ENCODE data around the gene MEF2C. TPM values are rescaled to one million over a fixed set of nuclear protein-coding genes. Genes with fewer than 3 reads are reported as not detected.

MEF2C gene
- total RNA-seq, 1 donor from 2014 or later = 0.44 TPM

GRCh38 chr5:88829775-88830174, 53.2 kb downstream of the MEF2C start:
- intact Hi-C loops (cut with micrococcal nuclease) = loop anchor here (2.0 to 5.0 kb wide), 3 partner anchors 45 to 1912 kb away; partner anchors contain the start of gene MEF2C

DNA sequence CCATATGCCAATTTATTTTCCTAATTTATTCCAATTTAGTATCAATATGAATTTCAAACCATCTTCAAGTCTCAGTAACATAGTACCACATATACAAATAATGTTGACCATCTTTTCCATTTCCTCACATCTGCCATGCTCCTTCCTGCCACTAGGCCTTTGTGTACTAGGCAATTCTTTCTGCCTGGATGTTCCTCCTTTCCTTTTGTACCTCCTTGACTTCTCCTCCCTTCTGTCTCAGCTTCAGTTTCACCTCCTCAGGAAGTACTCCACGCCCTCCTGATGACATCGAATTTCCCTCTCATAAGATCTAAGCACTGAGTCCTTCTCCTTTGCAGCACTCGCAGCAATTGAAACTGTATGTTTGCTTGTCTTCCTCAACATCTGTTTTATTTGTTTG, 53.9 kb downstream of the MEF2C start:
- intact Hi-C loops (cut with micrococcal nuclease) = loop anchor here (2.0 to 5.0 kb wide), 2 partner anchors 44 to 53 kb away; partner anchors contain the start of gene MEF2C
- Mint-ChIP-seq H3K36me3 (ENCODE audit: low read depth) (no peaks in the 10 kb centered on the region), H3K27ac (peak overlapping the region; percentile 67), H3K4me1 (ENCODE audit: low read depth) (peaks cover 44% of the 10 kb centered on the region), H3K4me3 (no peak overlapping the region), H3K27me3 (ENCODE audit: insufficient read depth) (peaks cover 3% of the 10 kb centered on the region), H3K9me3 (no peaks in the 10 kb centered on the region)
- no peak for DNase-seq (ENCODE audit: low spot score)

More at GRCh38 chr5:88829775-88830174, 53.2 kb downstream of the MEF2C start:
- Mint-ChIP-seq H3K4me3 (no peak overlapping the region), H3K27ac (no peak overlapping the region), H3K36me3 (ENCODE audit: low read depth) (no peaks in the 10 kb centered on the region), H3K27me3 (ENCODE audit: insufficient read depth) (peaks cover 3% of the 10 kb centered on the region), H3K4me1 (ENCODE audit: low read depth) (peaks cover 44% of the 10 kb centered on the region), H3K9me3 (no peaks in the 10 kb centered on the region)
- no peak for DNase-seq (ENCODE audit: low spot score)

DNA sequence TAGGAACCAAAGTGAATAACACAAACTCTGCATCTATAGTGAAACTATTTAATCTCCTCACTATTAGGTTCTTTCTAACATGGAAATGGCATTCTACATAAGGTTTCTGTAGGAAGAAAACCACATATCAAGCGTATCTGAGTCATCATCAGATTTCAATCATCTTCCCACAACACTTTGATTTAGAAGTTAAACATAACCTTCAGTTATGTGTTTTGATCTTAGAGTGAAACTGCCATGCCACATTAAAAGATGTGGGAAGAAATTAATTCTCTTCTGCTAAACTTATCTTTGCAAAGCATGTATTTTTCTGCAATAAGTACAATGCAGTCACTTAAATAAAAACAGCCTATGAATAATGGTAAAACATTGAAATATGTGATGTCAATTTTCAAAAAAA, 55.0 kb downstream of the MEF2C start:
- Mint-ChIP-seq H3K9me3 (no peaks in the 10 kb centered on the region), H3K27ac (peak overlapping the region; percentile 80), H3K4me1 (ENCODE audit: low read depth) (peaks cover 44% of the 10 kb centered on the region), H3K27me3 (ENCODE audit: insufficient read depth) (peaks cover 3% of the 10 kb centered on the region), H3K36me3 (ENCODE audit: low read depth) (no peaks in the 10 kb centered on the region), H3K4me3 (no peak overlapping the region)
- intact Hi-C loops (cut with micrococcal nuclease) = loop anchor here (1.0 to 5.0 kb wide), 4 partner anchors 17 to 151 kb away; partner anchors contain the start of gene MEF2C
- DNase-seq (ENCODE audit: low spot score) = no peak

DNA sequence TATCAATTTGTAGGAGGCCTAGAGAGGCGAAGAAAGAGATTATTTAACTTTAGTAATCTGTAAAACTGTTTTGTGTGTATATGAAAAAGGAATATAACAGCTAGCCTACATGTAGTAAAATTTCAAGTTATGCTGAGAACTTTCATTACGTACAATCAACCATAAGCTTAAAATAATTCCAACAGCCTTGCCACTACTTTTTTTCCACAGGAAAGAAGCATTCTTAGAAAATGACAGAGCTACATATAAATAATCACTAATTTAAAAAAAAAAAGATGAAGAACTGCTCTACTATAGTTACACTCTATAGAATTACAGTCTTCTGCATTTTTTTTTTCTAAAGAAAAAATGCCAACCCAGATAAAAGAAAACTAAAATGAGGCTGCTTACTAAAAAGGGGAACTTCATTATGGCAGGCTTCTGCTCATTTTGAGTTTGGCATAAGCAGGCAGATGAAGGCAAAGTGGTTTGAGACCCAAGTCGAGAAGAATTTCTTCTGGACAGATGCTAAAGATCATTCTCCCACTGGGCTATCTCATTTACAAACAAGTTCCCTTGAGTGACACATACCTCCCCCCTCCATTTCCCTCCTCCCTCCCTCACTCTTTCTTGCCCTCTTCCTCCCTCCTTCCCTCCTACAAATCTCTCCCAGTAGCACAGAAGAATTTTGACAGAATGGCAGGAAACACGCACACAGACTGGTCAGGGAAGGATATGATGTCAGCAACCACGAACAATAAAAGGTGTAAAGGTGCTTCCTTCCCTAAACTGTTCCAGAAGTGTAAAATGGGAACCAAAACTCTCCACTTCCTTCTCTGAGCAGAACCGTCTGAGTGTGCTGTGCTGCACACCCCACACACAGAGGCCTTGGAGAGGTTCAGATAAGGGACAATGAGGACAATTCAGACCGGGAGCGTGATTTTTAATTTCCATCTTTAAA, 56.1 kb downstream of the MEF2C start:
- H3K27me3 Mint-ChIP-seq (ENCODE audit: insufficient read depth) = peaks cover 3% of the 10 kb centered on the region
- no peak for DNase-seq (ENCODE audit: low spot score)
- peak overlapping the region; percentile 28 for H3K4me3 Mint-ChIP-seq
- peaks cover 44% of the 10 kb centered on the region for H3K4me1 Mint-ChIP-seq (ENCODE audit: low read depth)
- H3K9me3 Mint-ChIP-seq = no peaks in the 10 kb centered on the region
- peak overlapping the region; percentile 80 for H3K27ac Mint-ChIP-seq
- intact Hi-C loops (cut with micrococcal nuclease) = loop anchor here (5.0 kb wide), 1 partner anchor 55 kb away; the partner anchor contains the start of gene MEF2C
- H3K36me3 Mint-ChIP-seq (ENCODE audit: low read depth) = no peaks in the 10 kb centered on the region

DNA sequence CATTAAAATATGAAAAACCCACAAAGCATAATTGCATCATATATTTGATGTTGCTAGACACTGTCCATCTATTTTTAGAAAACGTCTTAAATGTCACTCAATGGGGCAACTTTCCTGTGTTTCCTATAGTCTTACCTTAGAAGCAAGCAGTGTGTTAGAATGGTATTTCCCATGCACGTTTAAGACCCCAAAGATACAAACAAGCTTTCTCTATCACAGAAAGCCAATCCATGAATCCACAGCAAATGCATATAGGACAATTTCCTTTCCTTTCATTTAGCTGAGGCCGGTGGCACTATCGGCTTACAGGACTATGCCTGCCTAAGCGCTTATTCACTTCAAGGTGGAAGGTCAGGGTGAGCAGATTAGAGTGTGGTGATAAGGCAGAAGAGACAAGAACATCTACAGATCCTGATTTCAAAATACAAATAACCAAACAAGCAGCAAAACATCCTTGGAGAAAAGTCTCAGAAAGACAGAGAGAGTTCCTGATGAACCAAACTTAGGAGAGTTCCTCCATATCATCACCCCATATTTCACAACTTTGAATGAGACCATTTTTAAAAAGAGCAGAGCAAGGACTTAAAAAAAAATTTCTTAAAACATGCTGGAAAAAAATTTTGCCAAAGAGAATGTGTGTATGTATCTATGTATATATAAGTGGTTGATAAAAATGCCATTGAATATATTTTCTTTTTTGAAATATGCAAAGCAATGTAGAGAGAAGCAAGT, 57.2 kb downstream of the MEF2C start:
- no peaks in the 10 kb centered on the region for H3K9me3 Mint-ChIP-seq
- peaks cover 44% of the 10 kb centered on the region for H3K4me1 Mint-ChIP-seq (ENCODE audit: low read depth)
- H3K36me3 Mint-ChIP-seq (ENCODE audit: low read depth) = no peaks in the 10 kb centered on the region
- DNase-seq (ENCODE audit: low spot score) = no peak
- no peak overlapping the region for H3K4me3 Mint-ChIP-seq
- H3K27me3 Mint-ChIP-seq (ENCODE audit: insufficient read depth) = peaks cover 6% of the 10 kb centered on the region
- H3K27ac Mint-ChIP-seq = no peak overlapping the region
- intact Hi-C loops (cut with micrococcal nuclease) = loop anchor here (5.0 kb wide), 1 partner anchor 57 kb away; the partner anchor contains the start of gene MEF2C

GRCh38 chr5:88824892-88825583, 57.9 kb downstream of the MEF2C start:
- H3K4me3 Mint-ChIP-seq = no peak overlapping the region
- peaks cover 6% of the 10 kb centered on the region for H3K27me3 Mint-ChIP-seq (ENCODE audit: insufficient read depth)
- H3K4me1 Mint-ChIP-seq (ENCODE audit: low read depth) = peaks cover 37% of the 10 kb centered on the region
- DNase-seq (ENCODE audit: low spot score) = no peak
- H3K36me3 Mint-ChIP-seq (ENCODE audit: low read depth) = no peaks in the 10 kb centered on the region
- intact Hi-C loops (cut with micrococcal nuclease) = loop anchor here (5.0 kb wide), 1 partner anchor 57 kb away; the partner anchor contains the start of gene MEF2C
- no peaks in the 10 kb centered on the region for H3K9me3 Mint-ChIP-seq
- H3K27ac Mint-ChIP-seq = no peak overlapping the region

DNA sequence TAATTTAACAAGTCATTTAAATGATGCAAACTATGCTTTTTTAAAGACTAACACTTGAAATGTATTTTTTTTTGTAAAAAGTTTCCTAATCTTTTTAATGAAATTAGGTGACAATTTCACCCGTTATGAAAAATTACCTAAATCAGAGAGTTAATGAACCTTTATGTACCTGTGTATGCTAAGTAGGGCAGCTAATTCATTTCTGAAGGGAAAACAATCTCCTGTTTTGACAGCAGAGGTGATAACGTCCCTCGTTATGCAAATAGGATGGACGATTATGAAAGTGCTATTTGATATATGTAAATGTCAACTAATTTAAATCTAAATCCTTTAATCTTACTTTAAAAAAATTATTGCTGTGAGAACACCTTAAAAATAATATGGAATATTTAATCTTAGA, 58.8 kb downstream of the MEF2C start:
- Mint-ChIP-seq H3K27me3 (ENCODE audit: insufficient read depth) (peaks cover 6% of the 10 kb centered on the region), H3K36me3 (ENCODE audit: low read depth) (no peaks in the 10 kb centered on the region)
- intact Hi-C loops (cut with micrococcal nuclease) = no loop called here

DNA sequence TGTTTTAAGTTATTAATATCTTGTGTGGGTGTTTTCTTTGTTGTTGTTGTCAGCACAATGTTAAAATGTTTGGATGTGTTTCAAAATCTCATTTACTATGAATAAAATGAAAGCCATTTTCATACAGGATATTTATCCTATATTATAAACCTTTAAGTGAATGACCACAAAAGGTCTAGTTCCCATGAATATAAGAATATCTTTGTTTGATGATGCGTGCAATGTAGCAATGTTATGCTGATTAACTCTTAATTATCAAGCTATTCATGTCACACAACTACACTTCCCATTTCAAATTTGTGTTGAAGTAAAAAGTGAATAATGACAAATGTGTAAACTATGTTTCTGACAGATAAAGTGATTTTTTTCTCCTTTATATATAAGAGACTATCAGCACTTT, 59.8 kb downstream of the MEF2C start:
- H3K4me1 Mint-ChIP-seq (ENCODE audit: low read depth) = peaks cover 25% of the 10 kb centered on the region
- intact Hi-C loops (cut with micrococcal nuclease) = no loop called here
- H3K27ac Mint-ChIP-seq = no peak overlapping the region
- H3K9me3 Mint-ChIP-seq = no peaks in the 10 kb centered on the region
- no peaks in the 10 kb centered on the region for H3K36me3 Mint-ChIP-seq (ENCODE audit: low read depth)
- peaks cover 9% of the 10 kb centered on the region for H3K27me3 Mint-ChIP-seq (ENCODE audit: insufficient read depth)
- DNase-seq (ENCODE audit: low spot score) = no peak
- no peak overlapping the region for H3K4me3 Mint-ChIP-seq

More for the DNA sequence above, 58.8 kb downstream of the MEF2C start:
- H3K27ac Mint-ChIP-seq = no peak overlapping the region
- no peaks in the 10 kb centered on the region for H3K9me3 Mint-ChIP-seq
- H3K4me3 Mint-ChIP-seq = no peak overlapping the region
- no peak for DNase-seq (ENCODE audit: low spot score)
- H3K4me1 Mint-ChIP-seq (ENCODE audit: low read depth) = peaks cover 33% of the 10 kb centered on the region

- H3K4me3 Mint-ChIP-seq = no peak overlapping the region
- intact Hi-C loops (cut with micrococcal nuclease) = no loop called here
- peaks cover 6% of the 10 kb centered on the region for H3K4me1 Mint-ChIP-seq (ENCODE audit: low read depth)
- no peaks in the 10 kb centered on the region for H3K9me3 Mint-ChIP-seq
- H3K27me3 Mint-ChIP-seq (ENCODE audit: insufficient read depth) = peaks cover 9% of the 10 kb centered on the region
- no peak for DNase-seq (ENCODE audit: low spot score)
- H3K36me3 Mint-ChIP-seq (ENCODE audit: low read depth) = no peaks in the 10 kb centered on the region
- no peak overlapping the region for H3K27ac Mint-ChIP-seq
Observed at GRCh38 chr5:88821161-88821560, 61.8 kb downstream of the MEF2C start.

- Mint-ChIP-seq H3K27ac (no peak overlapping the region), H3K4me1 (ENCODE audit: low read depth) (peaks cover under 1% of the 10 kb centered on the region), H3K9me3 (no peaks in the 10 kb centered on the region), H3K36me3 (ENCODE audit: low read depth) (no peaks in the 10 kb centered on the region), H3K27me3 (ENCODE audit: insufficient read depth) (peaks cover 9% of the 10 kb centered on the region), H3K4me3 (no peak overlapping the region)
- DNase-seq (ENCODE audit: low spot score) = no peak
- intact Hi-C loops (cut with micrococcal nuclease) = no loop called here
Observed at GRCh38 chr5:88820581-88820980, 62.4 kb downstream of the MEF2C start.

DNA sequence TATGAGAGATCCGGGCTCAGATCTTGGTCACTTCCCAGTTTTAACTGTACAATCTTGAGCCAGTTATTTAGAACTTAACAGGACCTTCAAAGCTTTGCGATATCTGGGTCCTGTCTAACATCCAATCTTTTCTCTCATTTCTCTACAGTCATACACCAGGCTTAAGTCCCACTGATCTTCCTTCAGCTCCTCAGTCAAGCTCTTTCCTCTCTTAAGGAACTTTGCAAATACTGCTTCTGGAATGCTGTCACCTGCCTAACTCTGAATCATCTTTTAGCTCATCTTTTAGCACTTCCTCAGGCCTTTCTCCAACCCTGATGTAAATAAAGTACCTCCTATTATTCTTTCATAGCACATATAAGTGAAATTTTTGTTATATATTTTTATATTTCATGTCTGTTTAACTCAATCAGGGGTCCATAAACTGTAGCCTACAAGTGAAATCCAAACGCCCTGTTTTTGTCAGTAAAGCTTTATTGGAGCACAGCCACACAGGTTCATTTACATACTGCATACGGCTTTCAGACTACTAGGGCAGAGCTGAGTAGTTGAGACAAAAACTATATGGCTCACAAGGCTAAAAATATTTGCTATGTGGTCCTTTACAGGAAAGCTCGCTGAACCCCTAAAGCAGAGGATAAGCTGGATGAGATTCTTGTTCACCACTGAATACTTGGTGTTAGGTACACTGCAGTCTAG, 63.5 kb downstream of the MEF2C start:
- no peak overlapping the region for H3K27ac Mint-ChIP-seq
- H3K27me3 Mint-ChIP-seq (ENCODE audit: insufficient read depth) = peaks cover 8% of the 10 kb centered on the region
- H3K4me3 Mint-ChIP-seq = no peak overlapping the region
- no peaks in the 10 kb centered on the region for H3K36me3 Mint-ChIP-seq (ENCODE audit: low read depth)
- DNase-seq (ENCODE audit: low spot score) = no peak
- H3K9me3 Mint-ChIP-seq = no peaks in the 10 kb centered on the region
- H3K4me1 Mint-ChIP-seq (ENCODE audit: low read depth) = no peaks in the 10 kb centered on the region
- intact Hi-C loops (cut with micrococcal nuclease) = no loop called here

GRCh38 chr5:88818296-88818695, 64.7 kb downstream of the MEF2C start:
- Mint-ChIP-seq H3K36me3 (ENCODE audit: low read depth) (no peaks in the 10 kb centered on the region), H3K27ac (no peak overlapping the region), H3K27me3 (ENCODE audit: insufficient read depth) (peaks cover 8% of the 10 kb centered on the region), H3K9me3 (no peaks in the 10 kb centered on the region), H3K4me1 (ENCODE audit: low read depth) (no peaks in the 10 kb centered on the region), H3K4me3 (no peak overlapping the region)
- intact Hi-C loops (cut with micrococcal nuclease) = no loop called here
- no peak for DNase-seq (ENCODE audit: low spot score)
